Mucosa of gallbladder (tissue), 1 donor: ENCODE measurements around the gene TM7SF2. TPM values are rescaled to one million over a fixed set of nuclear protein-coding genes. Genes with fewer than 3 reads are reported as not detected.

Experiments used
- DNase-seq: peaks from one replicate; pipeline ENCODE4 v3.0.0-alpha.2; 2020; ENCODE audit warnings: low spot score
- total RNA-seq: library from RNA; stranded (reverse); gene quantifications from one replicate; pipeline ENCODE4 v1.2.1, GENCODE V29; 2021
- donor health status: DM: no; HTN: no; CAD: no.

TM7SF2 gene
- 184 TPM for total RNA-seq

GRCh38 chr11:65111744-65112545 lies at the start of gene TM7SF2:
Gene TM7SF2 (plus strand): TSS chr11:65111872. CDS start chr11:65112016, 144 bp downstream.
- DNase-seq, result peak; percentile 96

- DNase-seq, result no peak
These were observed 48.1 kb upstream of the TM7SF2 start for GRCh38 chr11:65063532-65063931.

- no peak for DNase-seq
These were observed 46.8 kb upstream of the TM7SF2 start for GRCh38 chr11:65064847-65065240.

GRCh38 chr11:65065851-65066250 lies 45.8 kb upstream of the TM7SF2 start:
- DNase-seq, result no peak

GRCh38 chr11:65066315-65066714 lies 45.4 kb upstream of the TM7SF2 start:
- DNase-seq, result no peak

- no peak for DNase-seq
These were observed 44.8 kb upstream of the TM7SF2 start for GRCh38 chr11:65066805-65067291.

GRCh38 chr11:65067446-65067845 lies 44.2 kb upstream of the TM7SF2 start:
- no peak for DNase-seq

GRCh38 chr11:65069217-65069616 lies 42.5 kb upstream of the TM7SF2 start:
- no peak for DNase-seq

GRCh38 chr11:65071907-65072630 lies 39.6 kb upstream of the TM7SF2 start:
- DNase-seq, result no peak

- no peak for DNase-seq
These were observed 39.1 kb upstream of the TM7SF2 start for GRCh38 chr11:65072631-65072966.

- no peak for DNase-seq
These were observed 34.2 kb upstream of the TM7SF2 start for GRCh38 chr11:65077451-65077850.

GRCh38 chr11:65078151-65078550 lies 33.5 kb upstream of the TM7SF2 start:
- peak; percentile 52 for DNase-seq

GRCh38 chr11:65078786-65079342 lies 32.8 kb upstream of the TM7SF2 start:
- DNase-seq, result no peak

GRCh38 chr11:65083134-65083833 lies 28.4 kb upstream of the TM7SF2 start:
- DNase-seq, result no peak

- peak; percentile 97 for DNase-seq
These were observed 27.7 kb upstream of the TM7SF2 start, which contains the start of the genes CDCA5 and ZFPL1 for GRCh38 chr11:65083834-65084597. Gene CDCA5 (minus strand): TSS chr11:65084040. CDS start chr11:65083978, 62 bp downstream. Gene ZFPL1 (plus strand): TSS chr11:65084222. CDS start chr11:65084699, 477 bp downstream.

- no peak for DNase-seq
These were observed 26.9 kb upstream of the TM7SF2 start for GRCh38 chr11:65084598-65085375.

- no peak for DNase-seq
These were observed 26.2 kb upstream of the TM7SF2 start for GRCh38 chr11:65085446-65085845.

- no peak for DNase-seq
These were observed 24.9 kb upstream of the TM7SF2 start for GRCh38 chr11:65086809-65087208.

GRCh38 chr11:65087216-65087615 lies 24.5 kb upstream of the TM7SF2 start:
- DNase-seq, result no peak

- DNase-seq, result no peak
These were observed 23.8 kb upstream of the TM7SF2 start for GRCh38 chr11:65087827-65088226.
